H9 (cell line): ENCODE results near the gene TMEM163. TPM values are rescaled to one million over a fixed set of nuclear protein-coding genes. Genes with fewer than 3 reads are reported as not detected.

Experiments used
- DNase-seq: peaks from one replicate; pipeline ENCODE4 v3.0.0-alpha.2; 2017
- H2AFZ ChIP-seq: one replicate; pipeline ENCODE4 v1.6.1; 2013; ENCODE audit warnings: mild to moderate bottlenecking, low read length, control low read depth, moderate library complexity
- H2AK5ac ChIP-seq: 2 replicates; pipeline ENCODE4 v1.6.1; 2013; ENCODE audit warnings: low read length, control low read depth, mixed read lengths; ENCODE audit not compliant: insufficient read length
- H2BK120ac ChIP-seq: one replicate; pipeline ENCODE4 v1.6.1; 2013; ENCODE audit warnings: low read depth, mild to moderate bottlenecking, low read length, control low read depth, inconsistent platforms; ENCODE audit not compliant: poor library complexity, severe bottlenecking
- H2BK12ac ChIP-seq: 2 replicates; pipeline ENCODE4 v1.6.1; 2013; ENCODE audit warnings: low read length, control low read depth, mixed read lengths, low read depth; ENCODE audit not compliant: insufficient read length
- H2BK15ac ChIP-seq: 2 replicates; pipeline ENCODE4 v1.6.1; 2013; ENCODE audit warnings: low read depth, low read length, control low read depth
- H2BK20ac ChIP-seq: one replicate; pipeline ENCODE4 v1.6.1; 2013; ENCODE audit warnings: low read depth, mild to moderate bottlenecking, low read length, control low read depth, inconsistent platforms; ENCODE audit not compliant: poor library complexity, severe bottlenecking
- H2BK5ac ChIP-seq: 2 replicates; pipeline ENCODE4 v1.6.1; 2013; ENCODE audit warnings: low read length, control low read depth, mixed read lengths; ENCODE audit not compliant: insufficient read length
- H3K14ac ChIP-seq: 2 replicates; pipeline ENCODE4 v1.6.1; 2013; ENCODE audit warnings: low read length, control low read depth; ENCODE audit not compliant: insufficient read depth
- H3K18ac ChIP-seq: 2 replicates; pipeline ENCODE4 v1.6.1; 2013; ENCODE audit warnings: low read depth, mild to moderate bottlenecking, mixed read lengths, low read length, control low read depth; ENCODE audit not compliant: insufficient read length
- H3K23ac ChIP-seq: 2 replicates; pipeline ENCODE4 v1.6.1; 2013; ENCODE audit warnings: low read length, control low read depth, mixed read lengths, low read depth; ENCODE audit not compliant: insufficient read length
- H3K23me2 ChIP-seq: 2 replicates; pipeline ENCODE4 v1.6.1; 2013; ENCODE audit warnings: low read depth, mild to moderate bottlenecking, mixed read lengths, low read length, control low read depth; ENCODE audit not compliant: insufficient read length, poor library complexity, severe bottlenecking
- H3K27ac ChIP-seq: 2 replicates; pipeline ENCODE4 v1.5.1; 2013; ENCODE audit warnings: low read length, control low read depth, mixed read lengths, low read depth; ENCODE audit not compliant: insufficient read length
- H3K27me3 ChIP-seq: 2 replicates; pipeline ENCODE4 v1.6.1; 2013; ENCODE audit warnings: low read length, control low read depth, inconsistent platforms; ENCODE audit not compliant: insufficient read depth
- H3K4ac ChIP-seq: 2 replicates; pipeline ENCODE4 v1.6.1; 2013; ENCODE audit warnings: low read depth, mild to moderate bottlenecking, control low read depth, inconsistent platforms, low read length, moderate library complexity
- H3K4me1 ChIP-seq: 2 replicates; pipeline ENCODE4 v1.6.1; 2013; ENCODE audit warnings: low read length, control low read depth, inconsistent platforms; ENCODE audit not compliant: insufficient read depth
- H3K4me2 ChIP-seq: 2 replicates; pipeline ENCODE4 v1.6.1; 2013; ENCODE audit warnings: low read length, control low read depth, mixed read lengths; ENCODE audit not compliant: insufficient read length, insufficient read depth
- H3K56ac ChIP-seq: 2 replicates; pipeline ENCODE4 v1.6.1; 2013; ENCODE audit warnings: low read depth, mild to moderate bottlenecking, mixed read lengths, low read length, control low read depth; ENCODE audit not compliant: insufficient read length
- H3K79me1 ChIP-seq: 2 replicates; pipeline ENCODE4 v1.6.1; 2013; ENCODE audit warnings: low read depth, mild to moderate bottlenecking, moderate library complexity, low read length, control low read depth, inconsistent platforms; ENCODE audit not compliant: insufficient read depth, poor library complexity, severe bottlenecking
- H3K79me2 ChIP-seq: 2 replicates; pipeline ENCODE4 v1.6.1; 2013; ENCODE audit warnings: low read length, control low read depth, inconsistent platforms; ENCODE audit not compliant: insufficient read depth
- H3K9ac ChIP-seq: 2 replicates; pipeline ENCODE4 v1.6.1; 2013; ENCODE audit warnings: low read length, control low read depth, mixed read lengths; ENCODE audit not compliant: insufficient read length; ENCODE audit errors: extremely low read depth
- H3K9me3 ChIP-seq: one replicate; pipeline ENCODE4 v1.6.1; 2013; ENCODE audit warnings: low read depth, low read length, inconsistent platforms; ENCODE audit not compliant: control insufficient read depth
- H3T11ph ChIP-seq: one replicate; pipeline ENCODE4 v1.6.1; 2013; ENCODE audit warnings: mild to moderate bottlenecking, low read length, control low read depth, inconsistent platforms
- H4K20me1 ChIP-seq: one replicate; pipeline ENCODE4 v1.6.1; 2013; ENCODE audit not compliant: control insufficient read depth, insufficient read length, insufficient read depth
- H4K5ac ChIP-seq: 2 replicates; pipeline ENCODE4 v1.6.1; 2013; ENCODE audit warnings: low read depth, mild to moderate bottlenecking, mixed read lengths, low read length, control low read depth; ENCODE audit not compliant: insufficient read length
- H4K8ac ChIP-seq: replicated peaks from 2 replicates; pipeline ENCODE4 v1.6.1; 2013; ENCODE audit warnings: low read length, control low read depth, mixed read lengths, low read depth; ENCODE audit not compliant: insufficient read length
- H4K91ac ChIP-seq: 2 replicates; pipeline ENCODE4 v1.6.1; 2013; ENCODE audit warnings: low read depth, mild to moderate bottlenecking, moderate library complexity, mixed read lengths, low read length, control low read depth; ENCODE audit not compliant: insufficient read length
- H3K27ac Mint-ChIP-seq, 3 experiments: 2 replicates in 2 of 3; 3 replicates in 1 of 3; pipeline ENCODE4 v1.8.0; 2020 to 2021; ENCODE audit warnings: mixed read lengths in 3 of 3, mild to moderate bottlenecking in 1 of 3, moderate library complexity in 1 of 3
- H3K27me3 Mint-ChIP-seq: 2 replicates; pipeline ENCODE4 v1.8.0; 2021; ENCODE audit warnings: low read depth, mild to moderate bottlenecking, moderate library complexity, mixed read lengths
- H3K36me3 Mint-ChIP-seq, 3 experiments: 2 replicates in 2 of 3; 3 replicates in 1 of 3; pipeline ENCODE4 v1.8.0; 2020 to 2021; ENCODE audit warnings: low read depth in 3 of 3, mixed read lengths in 3 of 3; ENCODE audit not compliant: insufficient read depth in 1 of 3
- H3K4me1 Mint-ChIP-seq, 2 experiments: 2 replicates each; pipeline ENCODE4 v1.8.0; 2020; ENCODE audit warnings: mixed read lengths in 2 of 2
- H3K4me3 Mint-ChIP-seq, 2 experiments: 2 replicates in 1 of 2; 3 replicates in 1 of 2; pipeline ENCODE4 v1.8.0; 2020 to 2021; ENCODE audit warnings: mild to moderate bottlenecking in 2 of 2, mixed read lengths in 2 of 2, moderate library complexity in 1 of 2
- H3K9me3 Mint-ChIP-seq, 2 experiments: 2 replicates in 1 of 2; 3 replicates in 1 of 2; pipeline ENCODE4 v1.8.0; 2020; ENCODE audit warnings: mild to moderate bottlenecking in 2 of 2, mixed read lengths in 2 of 2, moderate library complexity in 1 of 2
- CTCF ChIP-seq: fragments of 200-600 bp; sonication (generic); conservative IDR thresholded peaks from 3 replicates; pipeline ENCODE4 v1.8.0; 2021; ENCODE audit warnings: antibody characterized with exemption, mild to moderate bottlenecking
- WGBS: extraction: QIAGEN DNeasy Blood & Tissue Kit; methylation state at CpG from one replicate; pipeline ENCODE4 v1.1.7; 2013; ENCODE audit warnings: missing lambda C conversion rate, low lambda C conversion rate, mixed read lengths; ENCODE audit not compliant: insufficient read length; ENCODE audit errors: extremely low coverage; 5-methylcytosine and 5-hydroxymethylcytosine counted together
- total RNA-seq: library from RNA; stranded (reverse); gene quantifications from 2 replicates; pipeline ENCODE4 v1.2.1, GENCODE V29; 2021

TMEM163 gene
- total RNA-seq, 1 experiment from 2014 or later = 0.39 TPM

DNA sequence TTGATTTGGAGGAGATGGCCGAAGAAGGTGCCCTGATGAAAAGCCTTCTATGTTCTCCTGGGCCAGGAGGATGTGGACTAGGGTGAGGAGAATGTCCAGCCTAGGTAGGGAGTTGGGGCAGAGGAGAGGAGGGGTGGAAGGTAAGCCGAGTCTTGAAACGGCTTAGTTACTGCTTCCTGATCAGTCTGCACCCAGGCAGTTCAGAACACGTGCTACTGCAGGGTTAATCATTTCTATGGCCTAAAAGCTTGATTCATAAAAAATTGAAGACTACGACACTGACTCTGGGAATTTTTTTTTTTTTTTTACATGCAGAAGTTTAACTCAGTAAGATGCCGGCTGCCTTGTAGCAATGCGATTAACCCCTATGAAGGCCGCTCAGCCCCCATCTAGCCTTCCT is 125.3 kb downstream of the TMEM163 start:
- H3K27me3 ChIP-seq = no peaks in the 10 kb centered on the region
- peaks cover 18 to 32% (median 29%) of the 10 kb centered on the region in 3 experiments for H3K36me3 Mint-ChIP-seq

More for the DNA sequence above, 125.3 kb downstream of the TMEM163 start:
- Histone ChIP-seq H3K9ac (no peak overlapping the region), H2BK120ac (no peak overlapping the region), H3K27ac (no peak overlapping the region), H3K79me1 (no peaks in the 10 kb centered on the region), H2AK5ac (no peak overlapping the region), H3K23ac (no peak overlapping the region), H4K5ac (no peak overlapping the region), H3K79me2 (no peaks in the 10 kb centered on the region), H2BK20ac (no peak overlapping the region), H3K4me2 (no peak overlapping the region), H3T11ph (no peak overlapping the region), H2AFZ (no peak overlapping the region), H2BK15ac (no peak overlapping the region), H3K4me1 (no peaks in the 10 kb centered on the region; the same call in 1 of the 2 replicates), H4K91ac (no peak overlapping the region), H2BK12ac (no peak overlapping the region), H3K18ac (no peak overlapping the region), H3K4ac (no peak overlapping the region), H2BK5ac (no peak overlapping the region), H4K8ac (no peak overlapping the region), H4K20me1 (no peaks in the 10 kb centered on the region), H3K14ac (no peak overlapping the region), H3K56ac (no peak overlapping the region), H3K9me3 (peaks cover 13% of the 10 kb centered on the region), H3K23me2 (no peaks in the 10 kb centered on the region)
- H3K4me3 Mint-ChIP-seq = no peak overlapping the region
- peak overlapping the region in 2 of 3 experiments; percentile 21 to 37; a peak in 3 of 7 replicates for H3K27ac Mint-ChIP-seq
- peaks cover 29 to 36% of the 10 kb centered on the region in 2 experiments for H3K9me3 Mint-ChIP-seq
- peaks cover 23 to 25% of the 10 kb centered on the region in 2 experiments for H3K4me1 Mint-ChIP-seq
- no peak for TF ChIP-seq CTCF
- no peak for DNase-seq
- no CpG with 5 or more reads among the region's 8 CpGs for WGBS
- peaks cover 4% of the 10 kb centered on the region; the same call in 1 of the 2 replicates for H3K27me3 Mint-ChIP-seq
